ENCODE data around the gene TUBB4A.
A peak's percentile ranks its signal among the peaks of the same experiment; 100 is the strongest.
"Not testable (repeated sequence)": the region's sequence is repeated elsewhere in the genome, so short reads cannot be mapped to it uniquely, and the experiment has no call there.

TUBB4A gene

GRCh38 chr19:6501740-6502648, at the start of gene TUBB4A:
TSS of gene TUBB4A (minus strand) at chr19:6502309. CDS start at chr19:6502212, 97 bp downstream.
- DNase-seq (ENCODE audit: low spot score), result no peak

GRCh38 chr19:6551091-6551490, 49.0 kb upstream of the TUBB4A start:
- DNase-seq (ENCODE audit: low spot score), result no peak

GRCh38 chr19:6550679-6551078, 48.6 kb upstream of the TUBB4A start:
- DNase-seq (ENCODE audit: low spot score), result not testable (repeated sequence)

GRCh38 chr19:6543866-6544347, 41.8 kb upstream of the TUBB4A start:
- DNase-seq (ENCODE audit: low spot score), result no peak

GRCh38 chr19:6540918-6541689, 39.0 kb upstream of the TUBB4A start:
- no peak for DNase-seq (ENCODE audit: low spot score)

- no peak for DNase-seq (ENCODE audit: low spot score)
Measured at GRCh38 chr19:6539514-6539913, 37.4 kb upstream of the TUBB4A start.

GRCh38 chr19:6535558-6536137, 33.5 kb upstream of the TUBB4A start:
- DNase-seq (ENCODE audit: low spot score), result no peak

- no peak for DNase-seq (ENCODE audit: low spot score)
Measured at GRCh38 chr19:6534451-6535093, 32.5 kb upstream of the TUBB4A start.

GRCh38 chr19:6533746-6534418, 31.8 kb upstream of the TUBB4A start:
- no peak for DNase-seq (ENCODE audit: low spot score)

GRCh38 chr19:6533000-6533328, 30.9 kb upstream of the TUBB4A start:
- no peak for DNase-seq (ENCODE audit: low spot score)

- DNase-seq (ENCODE audit: low spot score), result no peak
Measured at GRCh38 chr19:6532244-6532999, 30.3 kb upstream of the TUBB4A start.

GRCh38 chr19:6531956-6532243, 29.8 kb upstream of the TUBB4A start:
- no peak for DNase-seq (ENCODE audit: low spot score)

- no peak for DNase-seq (ENCODE audit: low spot score)
Measured at GRCh38 chr19:6531163-6531955, 29.2 kb upstream of the TUBB4A start.

GRCh38 chr19:6530386-6531162, 28.5 kb upstream of the TUBB4A start, which contains the start of gene TNFSF9:
TSS of gene TNFSF9 (plus strand) at chr19:6531026. CDS start at chr19:6531037, 11 bp downstream.
- peak; percentile 84 for DNase-seq (ENCODE audit: low spot score)

GRCh38 chr19:6529937-6530385, 27.9 kb upstream of the TUBB4A start:
- no peak for DNase-seq (ENCODE audit: low spot score)

GRCh38 chr19:6529351-6529750, 27.2 kb upstream of the TUBB4A start:
- DNase-seq (ENCODE audit: low spot score), result no peak

GRCh38 chr19:6528544-6529121, 26.5 kb upstream of the TUBB4A start:
- DNase-seq (ENCODE audit: low spot score), result no peak

- no peak for DNase-seq (ENCODE audit: low spot score)
Measured at GRCh38 chr19:6527893-6528543, 25.9 kb upstream of the TUBB4A start.
